HepG2 (cell line): Measurements from ENCODE around the gene CIAO2A. TPM values are rescaled to one million over a fixed set of nuclear protein-coding genes. Genes with fewer than 3 reads are reported as not detected.

ENCODE experiments used
- ATF1 ChIP-seq: IDR thresholded peaks from 2 replicates; pipeline ENCODE4 v1.6.1; 2016; ENCODE audit warnings: mild to moderate bottlenecking, control low read depth
- ETV5 ChIP-seq: IDR thresholded peaks from 2 replicates; pipeline ENCODE4 v1.6.1; 2018; ENCODE audit warnings: missing biosample characterization, missing genetic modification reagents, inconsistent platforms, borderline replicate concordance
- FLYWCH1 ChIP-seq: sonication (generic); formaldehyde crosslinking; IDR thresholded peaks from 2 replicates; pipeline ENCODE4 v1.8.1; 2023; ENCODE audit warnings: mild to moderate bottlenecking, missing genetic modification reagents
- HOXD1 ChIP-seq: sonication (generic); formaldehyde crosslinking; IDR thresholded peaks from 2 replicates; pipeline ENCODE4 v1.5.0; 2020; ENCODE audit warnings: missing genetic modification reagents
- KAT8 ChIP-seq: IDR thresholded peaks from 2 replicates; pipeline ENCODE4 v1.6.1; 2016; ENCODE audit warnings: missing genetic modification reagents, missing compliant biosample characterization
- KLF16 ChIP-seq, 2 experiments: sonication (generic) in 1 of 2; formaldehyde crosslinking in 1 of 2; IDR thresholded peaks; 2 replicates each; pipeline versions ENCODE4 v1.6.1 to v1.8.0; 2016 to 2023; ENCODE audit warnings: missing genetic modification reagents in 2 of 2, missing compliant biosample characterization in 1 of 2
- PAXIP1 ChIP-seq: sonication (generic); formaldehyde crosslinking; conservative IDR thresholded peaks from 2 replicates; pipeline ENCODE4 v1.4.0; 2020; ENCODE audit warnings: mild to moderate bottlenecking, missing genetic modification reagents, moderate library complexity
- RERE ChIP-seq: IDR thresholded peaks from 2 replicates; pipeline ENCODE4 v1.6.1; 2016; ENCODE audit warnings: low read depth, missing genetic modification reagents, missing compliant biosample characterization
- RFXANK ChIP-seq: IDR thresholded peaks from 2 replicates; pipeline ENCODE4 v1.6.1; 2016
- TFE3 ChIP-seq: IDR thresholded peaks from 2 replicates; pipeline ENCODE4 v1.6.1; 2016
- ZKSCAN8 ChIP-seq: IDR thresholded peaks from 2 replicates; pipeline ENCODE4 v1.6.1; 2016; ENCODE audit warnings: borderline replicate concordance, missing genetic modification reagents, missing compliant biosample characterization
- ZMAT3 ChIP-seq: sonication (generic); formaldehyde crosslinking; conservative IDR thresholded peaks from 2 replicates; pipeline ENCODE4 v1.7.0; 2021; ENCODE audit warnings: missing genetic modification reagents
- ZNF775 ChIP-seq: sonication (generic); formaldehyde crosslinking; IDR thresholded peaks from 2 replicates; pipeline ENCODE4 v1.4.0; 2020; ENCODE audit warnings: missing genetic modification reagents, mild to moderate bottlenecking, moderate library complexity, borderline replicate concordance
- polyA plus RNA-seq, 8 experiments: library from polyadenylated mRNA; depleted of rRNA in 3 of 8; stranded (reverse) in 7 of 8; unstranded in 1 of 8; fragments of >200 nt; fragmentation: Illumina TruSeq in 4 of 8; extraction: Trizol in 4 of 8; gene quantifications; 2 replicates each; pipeline versions ENCODE4 v1.2.1 to v1.2.3, GENCODE V29; 2011 to 2016; ENCODE audit warnings: low read depth in 4 of 8, missing spikeins in 1 of 8, mixed read lengths in 1 of 8; ENCODE audit not compliant: insufficient read depth in 1 of 8
- total RNA-seq, 5 experiments: library from RNA; depleted of rRNA; stranded (reverse); fragments of >200 nt; fragmentation: Illumina TruSeq; extraction: Trizol; gene quantifications; 2 replicates each; pipeline ENCODE4 v1.2.3, GENCODE V29; 2016; ENCODE audit warnings: low read depth in 1 of 5

The CIAO2A gene
- total and polyA plus RNA-seq, 2 of the 13 experiments (the other 11 are each of a cell fraction or from before 2014, with no cell fraction given), result 83.0 to 100 TPM

DNA sequence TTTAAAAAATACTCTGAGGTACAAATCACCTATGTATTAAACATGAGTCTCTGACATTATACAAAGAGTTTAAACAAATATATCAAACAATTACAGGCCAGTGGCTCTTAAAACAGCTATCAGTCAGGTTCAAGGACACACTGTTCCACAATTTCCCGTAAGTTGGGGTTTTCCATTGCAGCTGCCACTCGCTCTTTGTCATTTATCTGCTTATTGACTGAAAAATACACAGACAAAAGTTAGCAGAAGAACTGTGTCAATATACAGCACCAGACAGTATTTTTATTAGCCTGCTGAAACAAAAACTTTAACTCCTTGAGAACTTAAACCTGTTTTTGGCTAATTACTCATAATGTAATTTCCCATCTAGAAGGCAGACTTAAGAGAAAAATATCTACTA lies 20.8 kb downstream of the CIAO2A start (continued):
- TF ChIP-seq TFE3 (CRISPR knock-in tag), result peak; percentile 46; the same call in 1 of the 2 replicates
- TF ChIP-seq RERE, result peak; percentile 90
- TF ChIP-seq HOXD1 (CRISPR knock-in tag), result peak; percentile 89
- no peak for TF ChIP-seq FLYWCH1 (CRISPR knock-in tag)
- TF ChIP-seq ZNF775 (CRISPR knock-in tag), result no peak
- peak; percentile 75; the same call in 1 of the 2 replicates for TF ChIP-seq ZKSCAN8
- TF ChIP-seq KLF16 (CRISPR knock-in tag; IDR thresholded peaks at IDR 0.05), result peak in 1 of 2 experiments; percentile 84; a peak in 2 of 4 replicates
- TF ChIP-seq PAXIP1 (CRISPR knock-in tag), result peak; percentile 91
- peak; percentile 17; the same call in 1 of the 2 replicates for TF ChIP-seq ATF1 (CRISPR knock-in tag)
- TF ChIP-seq ZMAT3 (CRISPR knock-in tag), result no peak
- 0 out of 2 replicates have a peak, but pooled peaks have one; percentile 55 for TF ChIP-seq RFXANK (CRISPR knock-in tag)
- TF ChIP-seq KAT8, result peak; percentile 72
- peak; percentile 66; the same call in 1 of the 2 replicates for TF ChIP-seq ETV5 (CRISPR knock-in tag)
- TF ChIP-seq, all 625 proteins: peak for 140
